IPS DF 6.9 (cell line): ENCODE measurements around the gene LTBP1.
"Not testable (repeated sequence)": the region's sequence is repeated elsewhere in the genome, so short reads cannot be mapped to it uniquely, and the experiment has no call there.

Experiments used
- DNase-seq: peaks from one replicate; pipeline ENCODE4 v3.0.0-alpha.2; 2013; ENCODE audit warnings: low read depth, low spot score
- H3K27ac ChIP-seq: one replicate; pipeline ENCODE4 v1.5.1; 2013; ENCODE audit warnings: low read length, control low read depth
- H3K27me3 ChIP-seq: 2 replicates; pipeline ENCODE4 v1.6.1; 2013; ENCODE audit warnings: mild to moderate bottlenecking, low read length; ENCODE audit not compliant: control insufficient read depth, insufficient read depth
- H3K36me3 ChIP-seq: 2 replicates; pipeline ENCODE4 v1.6.1; 2013; ENCODE audit warnings: low read length; ENCODE audit not compliant: control insufficient read depth, insufficient read depth
- H3K4me1 ChIP-seq: 2 replicates; pipeline ENCODE4 v1.6.1; 2013; ENCODE audit warnings: low read length; ENCODE audit not compliant: control insufficient read depth, insufficient read depth
- H3K4me3 ChIP-seq: 2 replicates; pipeline ENCODE4 v1.5.1; 2013; ENCODE audit warnings: mild to moderate bottlenecking, low read length
- H3K9me3 ChIP-seq: 2 replicates; pipeline ENCODE4 v1.6.1; 2013; ENCODE audit warnings: low read length, inconsistent platforms; ENCODE audit not compliant: control insufficient read depth, insufficient read depth
- WGBS: extraction: QIAGEN DNeasy Blood & Tissue Kit; methylation state at CpG from one replicate; pipeline ENCODE4 v1.1.7; 2013; ENCODE audit warnings: mixed read lengths, missing lambda C conversion rate; ENCODE audit not compliant: insufficient read length, insufficient coverage; 5-methylcytosine and 5-hydroxymethylcytosine counted together

Gene LTBP1

DNA sequence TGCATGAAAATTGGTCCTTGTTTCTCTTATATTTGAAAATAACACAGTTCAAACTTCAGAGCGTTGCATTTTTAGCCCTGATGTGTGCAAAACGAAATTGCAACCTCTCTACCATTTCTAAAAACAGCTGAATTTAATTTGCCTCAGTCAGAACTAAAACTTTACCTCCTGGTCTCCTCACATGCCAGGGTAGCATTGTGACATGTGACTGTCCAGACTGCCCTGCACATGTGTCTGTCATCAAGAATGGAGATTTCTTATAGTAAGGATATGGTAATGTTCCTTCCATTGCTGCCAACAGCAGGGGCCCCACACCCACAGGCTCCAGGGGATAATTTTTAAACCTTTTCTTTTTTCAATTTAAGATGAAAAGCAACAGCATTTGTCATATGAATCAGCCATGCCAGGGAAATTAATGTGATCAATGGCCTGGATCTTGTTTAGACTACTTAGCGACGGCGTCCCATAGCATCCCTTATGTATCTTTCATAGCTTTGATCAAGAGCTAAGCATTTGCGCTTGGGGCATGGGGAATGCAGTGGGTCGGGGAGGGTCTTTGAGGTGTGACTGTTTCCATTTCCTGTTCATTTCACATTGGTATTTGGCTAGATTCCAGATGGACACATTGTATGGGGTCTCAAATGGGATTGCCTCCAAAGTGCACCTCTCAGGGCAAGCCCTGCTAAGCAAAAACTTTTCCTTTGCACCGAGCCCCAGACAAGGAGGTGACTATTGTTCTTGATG lies 437.3 kb downstream of the LTBP1 start:
- no peak overlapping the region for H3K27ac ChIP-seq
- WGBS, result no CpG with 5 or more reads among the region's 8 CpGs
- no peaks in the 10 kb centered on the region for H3K9me3 ChIP-seq
- no peaks in the 10 kb centered on the region for H3K36me3 ChIP-seq
- H3K4me3 ChIP-seq, result no peak overlapping the region
- no peaks in the 10 kb centered on the region for H3K27me3 ChIP-seq
- no peak for DNase-seq
- H3K4me1 ChIP-seq, result no peaks in the 10 kb centered on the region

DNA sequence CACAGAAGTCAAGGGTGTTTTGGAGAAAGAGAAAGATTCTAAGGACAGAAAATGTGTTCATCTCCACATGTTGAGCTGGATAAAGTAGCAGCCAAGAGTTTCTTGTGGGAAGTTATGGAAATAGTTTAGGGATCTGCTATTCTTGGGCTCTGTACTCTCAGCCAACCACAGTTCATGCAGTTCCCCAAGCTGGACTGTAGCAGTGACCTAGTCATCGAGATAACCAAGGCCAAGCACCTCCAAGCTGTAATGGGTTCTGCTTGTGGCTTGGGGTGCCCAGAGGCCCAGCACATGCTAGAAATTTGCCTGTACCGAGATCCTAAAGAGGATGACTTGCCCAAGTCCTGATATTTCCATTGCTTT lies 437.8 kb downstream of the LTBP1 start:
- Histone ChIP-seq H3K27me3 (no peaks in the 10 kb centered on the region), H3K4me3 (no peak overlapping the region), H3K27ac (no peak overlapping the region), H3K9me3 (no peaks in the 10 kb centered on the region), H3K36me3 (no peaks in the 10 kb centered on the region), H3K4me1 (no peaks in the 10 kb centered on the region)
- no peak for DNase-seq
- no CpG with 5 or more reads among the region's 2 CpGs for WGBS

DNA sequence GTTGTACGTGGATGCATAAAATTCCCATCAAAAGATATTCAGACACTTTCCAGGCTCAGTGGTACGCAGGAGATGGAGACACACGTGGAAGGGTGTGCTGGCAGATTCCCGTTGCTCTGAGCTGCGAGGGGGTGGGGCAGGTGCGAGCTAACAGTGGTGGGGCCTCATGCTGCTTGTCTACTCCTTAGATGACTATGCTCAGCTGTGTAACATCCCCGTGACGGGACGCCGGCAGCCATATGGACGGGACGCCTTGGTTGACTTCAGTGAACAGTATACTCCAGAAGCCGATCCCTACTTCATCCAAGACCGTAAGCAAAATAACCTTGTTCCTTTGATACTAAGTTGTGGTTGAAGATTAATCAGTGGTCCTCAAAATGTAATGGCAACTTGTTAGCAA lies 442.2 kb downstream of the LTBP1 start:
- Histone ChIP-seq H3K4me1 (no peaks in the 10 kb centered on the region), H3K9me3 (no peaks in the 10 kb centered on the region), H3K36me3 (no peaks in the 10 kb centered on the region), H3K4me3 (no peak overlapping the region), H3K27ac (no peak overlapping the region), H3K27me3 (no peaks in the 10 kb centered on the region)
- DNase-seq, result no peak
- no CpG with 5 or more reads among the region's 14 CpGs for WGBS

DNA sequence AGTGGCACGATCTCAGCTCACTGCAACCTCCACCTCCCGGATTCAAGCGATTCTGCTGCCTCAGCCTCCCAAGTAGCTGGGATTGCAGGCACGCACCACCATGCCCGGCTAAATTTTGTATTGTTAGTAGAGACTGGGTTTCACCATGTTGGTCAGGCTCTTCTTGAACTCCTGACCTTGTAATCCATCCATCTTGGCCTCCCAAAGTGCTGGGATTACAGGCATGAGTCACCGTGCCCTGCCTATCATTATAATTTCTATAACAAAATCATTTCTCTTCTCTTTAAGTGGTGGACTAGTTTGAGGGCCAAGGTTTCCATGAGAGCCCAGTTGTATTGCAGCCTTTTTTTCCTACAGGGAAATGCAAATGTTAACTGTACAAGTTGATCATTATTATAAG lies 442.9 kb downstream of the LTBP1 start:
- not testable (repeated sequence) for H3K4me1 ChIP-seq, H3K27me3 ChIP-seq, H3K36me3 ChIP-seq, DNase-seq, H3K27ac ChIP-seq, H3K9me3 ChIP-seq, H3K4me3 ChIP-seq
- no CpG with 5 or more reads among the region's 6 CpGs for WGBS

DNA sequence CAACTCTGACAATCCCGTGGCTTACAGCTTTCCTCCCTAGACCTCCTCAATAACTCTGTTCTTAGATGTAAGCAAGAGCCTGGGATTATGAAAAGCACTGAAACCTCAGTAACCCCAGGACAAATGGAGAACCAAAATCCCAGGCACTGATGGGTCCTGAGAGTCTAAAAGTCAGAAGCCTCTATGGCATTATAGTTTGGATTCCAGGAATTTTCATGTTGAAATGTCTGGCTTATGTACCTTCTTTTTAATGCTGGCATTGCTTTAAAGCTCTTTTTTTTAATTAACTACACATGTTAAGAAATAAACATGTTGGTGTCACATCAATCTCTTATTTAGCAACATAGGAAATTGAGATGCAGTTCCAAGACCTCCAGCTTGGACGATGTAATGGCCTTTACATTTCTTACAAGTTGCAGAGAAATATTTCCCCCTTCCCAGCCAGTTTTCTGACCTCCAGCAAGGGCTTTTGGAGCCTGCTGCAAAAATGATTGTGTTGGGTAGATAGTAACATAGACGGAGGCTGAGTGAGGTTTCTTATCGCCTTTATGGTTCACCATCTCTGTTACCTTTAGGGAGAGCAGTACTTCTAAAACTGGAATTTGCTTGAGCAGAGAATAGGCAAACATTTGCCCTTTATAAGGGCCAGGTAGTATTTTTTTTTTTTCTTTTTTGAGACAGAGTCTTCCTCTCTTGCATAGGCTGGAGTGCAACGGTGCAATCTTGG lies 444.9 kb downstream of the LTBP1 start:
- Histone ChIP-seq H3K36me3 (no peaks in the 10 kb centered on the region), H3K9me3 (no peaks in the 10 kb centered on the region), H3K27me3 (no peaks in the 10 kb centered on the region), H3K4me3 (no peak overlapping the region), H3K4me1 (no peaks in the 10 kb centered on the region), H3K27ac (no peak overlapping the region)
- DNase-seq, result no peak
- no CpG with 5 or more reads among the region's 5 CpGs for WGBS

DNA sequence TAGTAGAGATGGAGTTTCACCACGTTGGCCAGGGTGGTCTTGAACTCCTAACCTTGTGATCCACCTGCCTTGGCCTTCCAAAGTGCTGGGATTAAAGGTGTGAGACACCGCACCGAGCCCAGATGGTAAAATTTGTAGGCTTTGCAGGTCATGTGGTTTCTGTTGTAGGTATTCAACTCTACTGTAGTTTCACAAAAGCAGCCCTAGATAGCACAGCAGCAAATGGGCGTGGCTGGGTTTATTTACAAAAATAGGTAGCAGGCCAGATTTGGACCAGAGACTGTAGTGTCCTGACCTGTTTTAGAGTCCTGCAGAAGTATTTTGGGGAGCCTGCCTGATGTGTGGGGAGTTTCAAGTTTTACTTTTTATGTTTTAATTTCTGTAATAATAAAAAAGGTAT lies 445.6 kb downstream of the LTBP1 start:
- no peaks in the 10 kb centered on the region for H3K9me3 ChIP-seq
- H3K4me1 ChIP-seq, result peaks cover 1% of the 10 kb centered on the region; the same call in 1 of the 2 replicates
- no peak for DNase-seq
- H3K27me3 ChIP-seq, result no peaks in the 10 kb centered on the region
- H3K4me3 ChIP-seq, result no peak overlapping the region
- H3K36me3 ChIP-seq, result no peaks in the 10 kb centered on the region
- no peak overlapping the region for H3K27ac ChIP-seq
- no CpG with 5 or more reads among the region's 4 CpGs for WGBS

DNA sequence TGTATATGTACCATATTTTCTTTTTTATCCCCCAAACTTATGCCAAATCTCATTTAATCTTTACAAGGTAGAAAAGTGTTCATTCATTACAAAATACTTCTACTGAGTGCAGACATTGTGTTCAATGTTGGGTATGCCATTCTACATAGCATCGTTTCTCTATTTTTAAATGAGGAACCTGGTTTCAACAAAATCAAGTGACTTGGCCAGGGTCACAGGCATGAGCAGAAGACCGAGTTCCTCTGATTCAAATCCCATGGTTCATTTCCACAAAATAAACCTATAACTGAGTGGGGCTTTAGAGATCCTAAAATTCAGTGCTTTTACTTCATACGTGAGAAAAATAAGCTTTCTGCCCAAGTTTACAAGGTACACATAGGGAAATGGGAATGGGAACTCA lies 448.3 kb downstream of the LTBP1 start:
- no peak for DNase-seq
- Histone ChIP-seq H3K4me3 (no peak overlapping the region), H3K27me3 (no peaks in the 10 kb centered on the region), H3K4me1 (peaks cover 1% of the 10 kb centered on the region; the same call in 1 of the 2 replicates), H3K36me3 (no peaks in the 10 kb centered on the region), H3K9me3 (no peaks in the 10 kb centered on the region), H3K27ac (no peak overlapping the region)
- no CpG with 5 or more reads among the region's 3 CpGs for WGBS

DNA sequence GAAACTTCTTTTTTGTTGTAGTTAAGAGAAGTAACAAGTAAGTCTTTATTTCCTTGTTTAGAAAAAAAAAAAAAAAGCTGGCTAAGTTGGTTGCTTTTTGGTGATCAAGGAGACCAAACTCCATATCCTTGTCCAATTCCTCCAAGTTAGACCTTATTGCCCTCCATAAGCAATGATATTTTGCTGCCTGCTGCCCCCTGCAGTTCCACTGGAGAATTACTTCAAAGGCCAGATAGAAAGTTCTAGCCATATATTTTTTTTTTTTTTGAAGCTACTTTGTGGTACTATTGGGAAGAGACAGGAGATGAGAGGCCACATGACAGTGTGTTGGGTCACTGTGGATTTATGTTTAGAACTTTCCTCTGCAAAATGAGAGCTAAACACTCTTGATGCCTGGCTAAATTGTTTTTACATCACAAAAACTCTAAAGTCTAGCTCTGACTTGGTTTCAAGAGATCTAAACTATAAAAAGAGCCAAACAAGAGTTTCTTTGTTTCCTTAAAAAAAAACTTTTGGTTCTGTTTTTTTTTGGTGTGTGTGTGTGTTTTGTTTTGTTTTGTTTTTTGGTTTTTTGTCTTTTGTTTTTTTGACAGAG lies 449.0 kb downstream of the LTBP1 start:
- no peaks in the 10 kb centered on the region for H3K36me3 ChIP-seq
- H3K27ac ChIP-seq, result no peak overlapping the region
- DNase-seq, result no peak
- H3K4me3 ChIP-seq, result no peak overlapping the region
- peaks cover 1% of the 10 kb centered on the region; the same call in 1 of the 2 replicates for H3K4me1 ChIP-seq
- H3K9me3 ChIP-seq, result no peaks in the 10 kb centered on the region
- no peaks in the 10 kb centered on the region for H3K27me3 ChIP-seq

DNA sequence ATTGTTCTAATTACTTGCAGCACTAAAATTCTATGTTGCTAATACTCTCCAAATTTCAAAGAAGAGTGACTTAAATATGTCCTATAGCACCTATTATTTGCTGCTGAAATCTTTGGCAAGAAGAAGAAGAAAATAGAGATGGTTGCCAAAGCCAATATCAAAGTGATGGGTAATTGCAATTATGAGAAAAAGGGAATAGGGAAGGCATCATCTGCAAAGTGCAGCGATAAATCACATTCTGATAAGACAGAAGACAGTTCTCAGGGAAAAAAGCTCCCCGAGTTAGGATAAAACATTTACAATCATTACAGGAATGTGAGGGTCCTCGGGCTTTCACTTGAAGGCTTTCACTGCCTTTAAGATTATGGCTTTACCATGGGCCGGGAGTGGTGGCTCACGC lies 457.6 kb downstream of the LTBP1 start:
- no peak overlapping the region for H3K27ac ChIP-seq
- no peaks in the 10 kb centered on the region for H3K27me3 ChIP-seq
- no peak overlapping the region for H3K4me3 ChIP-seq
- DNase-seq, result no peak
- no peaks in the 10 kb centered on the region for H3K4me1 ChIP-seq
- no peaks in the 10 kb centered on the region for H3K9me3 ChIP-seq
- no peaks in the 10 kb centered on the region for H3K36me3 ChIP-seq
- WGBS, result no CpG with 5 or more reads among the region's 5 CpGs

DNA sequence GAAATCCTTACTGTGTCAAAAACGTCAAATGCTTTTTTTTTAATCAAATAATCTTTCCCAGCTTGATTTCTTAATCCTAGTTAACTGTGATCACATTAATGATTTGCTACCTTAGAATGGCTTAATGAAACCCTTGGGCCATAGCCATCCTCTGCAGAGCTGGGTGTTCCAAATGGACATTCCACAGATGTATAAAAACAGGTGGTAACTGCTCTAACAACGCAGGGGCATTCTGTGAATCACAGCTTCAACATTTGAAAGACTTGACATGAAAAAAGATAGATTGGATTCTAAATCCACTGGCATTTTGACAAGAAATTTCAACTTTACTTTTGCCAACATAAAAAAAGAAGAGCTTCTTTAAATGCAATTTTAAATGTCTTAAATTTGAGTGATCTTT lies 459.9 kb downstream of the LTBP1 start:
- DNase-seq, result no peak
- H3K4me3 ChIP-seq, result no peak overlapping the region
- H3K27me3 ChIP-seq, result no peaks in the 10 kb centered on the region
- H3K27ac ChIP-seq, result no peak overlapping the region
- no CpG with 5 or more reads among the region's 2 CpGs for WGBS
- no peaks in the 10 kb centered on the region for H3K4me1 ChIP-seq
- no peaks in the 10 kb centered on the region for H3K9me3 ChIP-seq
- no peaks in the 10 kb centered on the region for H3K36me3 ChIP-seq
